Activated naive CD4-positive, alpha-beta T cell treated with anti-CD3 and anti-CD28 coated beads, Interleukin-2, amount 10 ng/mL, durations not matched to agents 7 days and 5 days (primary cell): Measurements from ENCODE around the gene FBXL15.
A peak's percentile ranks its signal among the peaks of the same experiment; 100 is the strongest.

Source experiments
- CTCF ChIA-PET: fragments of 350-600 bp; sonication (Branson Sonifier 250); formaldehyde crosslinking; loops from one replicate; lab custom pipeline; 2021; ENCODE audit warnings: antibody characterized with exemption; lab: Charles Lee
- DNase-seq: peaks from one replicate; pipeline ENCODE4 v3.0.0-alpha.2; 2020
- H3K27ac Mint-ChIP-seq: one replicate; pipeline ENCODE4 v1.8.0; 2021; ENCODE audit warnings: mild to moderate bottlenecking, moderate library complexity, mixed read lengths
- H3K27me3 Mint-ChIP-seq: one replicate; pipeline ENCODE4 v1.8.0; 2021; ENCODE audit warnings: mild to moderate bottlenecking, mixed read lengths
- H3K36me3 Mint-ChIP-seq: one replicate; pipeline ENCODE4 v1.8.0; 2021; ENCODE audit warnings: mixed read lengths
- H3K4me1 Mint-ChIP-seq: one replicate; pipeline ENCODE4 v1.8.0; 2021; ENCODE audit warnings: mixed read lengths
- H3K4me3 Mint-ChIP-seq: one replicate; pipeline ENCODE4 v1.8.0; 2021; ENCODE audit warnings: mild to moderate bottlenecking, moderate library complexity, mixed read lengths
- H3K9me3 Mint-ChIP-seq: one replicate; pipeline ENCODE4 v1.8.0; 2021; ENCODE audit warnings: mixed read lengths

The FBXL15 gene

GRCh38 chr10:102421757-102422512 is 1.3 kb downstream of the FBXL15 start:
- H3K4me1 Mint-ChIP-seq = peaks cover 42% of the 10 kb centered on the region
- peaks cover 40% of the 10 kb centered on the region for H3K27me3 Mint-ChIP-seq
- peak overlapping the region; percentile 96 for H3K27ac Mint-ChIP-seq
- CTCF ChIA-PET = interaction anchor here (1.0 to 5.0 kb wide), 16 partner anchors 8 to 262 kb away, joined by 3 to 35 read pairs (median 5); partner anchors contain the start of genes C10orf95, CUEDC2 and SUFU
- H3K9me3 Mint-ChIP-seq = no peaks in the 10 kb centered on the region
- peaks cover 17% of the 10 kb centered on the region for H3K36me3 Mint-ChIP-seq
- H3K4me3 Mint-ChIP-seq = peak overlapping the region; percentile 96
- peak; percentile 54 for DNase-seq

DNA sequence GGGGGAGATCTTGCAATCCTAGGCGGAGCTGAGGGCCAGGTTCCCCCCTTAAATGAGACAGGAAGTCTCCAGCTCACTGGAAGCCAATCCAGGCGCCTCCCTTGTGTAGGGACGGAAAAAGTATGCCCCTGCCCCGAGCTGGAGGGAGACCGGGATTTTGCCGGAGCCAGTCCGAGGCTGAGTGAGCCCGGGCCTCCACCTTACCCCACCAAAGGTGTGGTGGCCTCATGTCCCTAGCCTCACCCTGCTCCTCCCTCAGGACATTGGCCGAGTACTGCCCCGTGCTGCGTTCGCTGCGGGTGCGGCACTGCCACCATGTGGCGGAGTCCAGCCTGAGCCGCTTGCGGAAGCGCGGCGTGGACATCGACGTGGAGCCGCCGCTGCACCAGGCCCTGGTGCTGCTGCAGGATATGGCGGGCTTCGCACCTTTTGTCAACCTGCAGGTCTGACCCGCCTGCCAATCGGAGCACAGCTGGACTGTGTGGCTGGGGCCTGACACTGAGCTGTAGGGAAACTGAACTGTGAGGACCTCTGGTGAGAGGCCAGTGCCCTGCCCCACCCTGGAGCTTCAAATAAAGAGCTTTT is 2.0 kb downstream of the FBXL15 start:
- CTCF ChIA-PET = interaction anchor here (0.6 to 5.0 kb wide), 22 partner anchors 8 to 263 kb away, joined by 3 to 35 read pairs (median 3); partner anchors contain the start of genes C10orf95, CUEDC2 and SUFU
- H3K27ac Mint-ChIP-seq = peak overlapping the region; percentile 86
- H3K4me1 Mint-ChIP-seq = peaks cover 42% of the 10 kb centered on the region

DNA sequence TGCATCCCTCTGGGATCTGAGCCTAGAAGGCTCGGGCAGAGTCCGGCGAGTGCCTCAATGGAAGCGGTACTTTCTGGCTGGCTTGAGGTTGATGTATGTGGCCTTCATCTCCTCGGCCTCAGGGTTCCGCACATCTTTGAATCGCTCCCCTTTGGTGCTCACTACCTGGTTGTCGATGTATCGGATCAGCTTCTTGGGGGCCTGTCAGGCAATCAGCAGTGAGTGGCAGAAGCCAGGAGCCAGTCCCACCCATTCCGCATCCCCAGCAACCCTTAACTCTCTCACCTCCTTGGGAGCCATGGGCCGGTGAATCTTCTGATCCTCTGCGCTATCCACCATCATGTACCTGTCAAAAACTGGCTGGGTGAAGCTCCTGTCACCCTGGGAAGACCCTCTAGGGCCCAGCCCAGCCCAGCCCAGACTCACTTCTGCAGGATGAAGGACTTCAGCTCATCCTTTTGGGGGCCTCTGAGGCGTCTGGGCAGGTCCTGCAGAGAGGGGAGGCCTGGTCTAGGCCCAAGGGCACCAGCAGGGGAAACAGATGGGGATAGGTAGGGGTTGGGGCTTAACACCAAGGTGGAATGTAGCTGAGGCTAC is 2.8 kb downstream of the FBXL15 start:
- CTCF ChIA-PET = interaction anchor here (0.6 to 5.0 kb wide), 13 partner anchors 9 to 264 kb away, joined by 3 to 35 read pairs (median 3); partner anchors contain the start of gene CUEDC2

More for the DNA sequence above, 2.0 kb downstream of the FBXL15 start:
- Mint-ChIP-seq H3K4me3 (peak overlapping the region; percentile 96), H3K36me3 (peaks cover 19% of the 10 kb centered on the region), H3K27me3 (peaks cover 33% of the 10 kb centered on the region), H3K9me3 (no peaks in the 10 kb centered on the region)
- DNase-seq = peak; percentile 70

DNA sequence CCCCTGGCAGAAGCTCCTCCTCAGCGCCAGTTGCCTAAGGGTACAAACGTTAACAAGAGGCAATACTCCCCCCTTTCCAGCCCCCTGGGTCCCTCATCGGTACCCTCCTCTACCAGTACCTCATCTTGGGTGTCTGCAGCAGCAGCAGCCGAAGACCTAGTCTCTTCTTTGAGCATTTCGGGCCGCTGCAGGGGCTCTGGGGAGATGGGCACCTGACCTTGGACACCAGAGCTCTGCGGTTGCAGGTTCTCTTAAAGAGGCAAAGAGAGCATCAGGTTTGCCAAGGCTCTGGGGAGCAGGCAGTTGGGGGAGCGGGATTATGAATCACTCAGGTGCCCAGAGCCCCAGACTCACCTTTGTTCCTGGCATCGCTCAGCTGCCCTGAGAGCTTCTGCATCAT is 3.5 kb downstream of the FBXL15 start:
- CTCF ChIA-PET = interaction anchor here (1.2 to 5.0 kb wide), 5 partner anchors 21 to 194 kb away, joined by 3 to 35 read pairs (median 28); no protein-coding TSS in a partner anchor
- peaks cover 18% of the 10 kb centered on the region for H3K27me3 Mint-ChIP-seq
- H3K4me3 Mint-ChIP-seq = no peak overlapping the region
- H3K36me3 Mint-ChIP-seq = peaks cover 19% of the 10 kb centered on the region
- no peak overlapping the region for H3K27ac Mint-ChIP-seq
- DNase-seq = no peak
- H3K4me1 Mint-ChIP-seq = peaks cover 38% of the 10 kb centered on the region
- no peaks in the 10 kb centered on the region for H3K9me3 Mint-ChIP-seq

More for the DNA sequence above, 2.8 kb downstream of the FBXL15 start:
- peaks cover 24% of the 10 kb centered on the region for H3K27me3 Mint-ChIP-seq
- H3K4me3 Mint-ChIP-seq = peak overlapping the region; percentile 96
- H3K27ac Mint-ChIP-seq = no peak overlapping the region
- H3K36me3 Mint-ChIP-seq = peaks cover 19% of the 10 kb centered on the region
- H3K9me3 Mint-ChIP-seq = no peaks in the 10 kb centered on the region
- DNase-seq = no peak
- H3K4me1 Mint-ChIP-seq = peaks cover 42% of the 10 kb centered on the region

GRCh38 chr10:102424916-102425315 is 4.3 kb downstream of the FBXL15 start:
- Mint-ChIP-seq H3K4me1 (peaks cover 31% of the 10 kb centered on the region), H3K4me3 (no peak overlapping the region), H3K9me3 (no peaks in the 10 kb centered on the region), H3K27me3 (peaks cover 10% of the 10 kb centered on the region), H3K36me3 (peaks cover 19% of the 10 kb centered on the region), H3K27ac (no peak overlapping the region)
- DNase-seq = no peak
- CTCF ChIA-PET = interaction anchor here (1.2 to 4.5 kb wide), 4 partner anchors 22 to 194 kb away, joined by 5 to 35 read pairs (median 17); no protein-coding TSS in a partner anchor

GRCh38 chr10:102425444-102425843 is 4.8 kb downstream of the FBXL15 start:
- no peak overlapping the region for H3K27ac Mint-ChIP-seq
- H3K27me3 Mint-ChIP-seq = peaks cover 6% of the 10 kb centered on the region
- no peak for DNase-seq
- no peaks in the 10 kb centered on the region for H3K9me3 Mint-ChIP-seq
- H3K4me1 Mint-ChIP-seq = peaks cover 26% of the 10 kb centered on the region
- peaks cover 20% of the 10 kb centered on the region for H3K36me3 Mint-ChIP-seq
- no peak overlapping the region for H3K4me3 Mint-ChIP-seq
- CTCF ChIA-PET = interaction anchor here (0.9 to 1.3 kb wide), 3 partner anchors 22 to 195 kb away, joined by 3 to 6 read pairs (median 5); no protein-coding TSS in a partner anchor

DNA sequence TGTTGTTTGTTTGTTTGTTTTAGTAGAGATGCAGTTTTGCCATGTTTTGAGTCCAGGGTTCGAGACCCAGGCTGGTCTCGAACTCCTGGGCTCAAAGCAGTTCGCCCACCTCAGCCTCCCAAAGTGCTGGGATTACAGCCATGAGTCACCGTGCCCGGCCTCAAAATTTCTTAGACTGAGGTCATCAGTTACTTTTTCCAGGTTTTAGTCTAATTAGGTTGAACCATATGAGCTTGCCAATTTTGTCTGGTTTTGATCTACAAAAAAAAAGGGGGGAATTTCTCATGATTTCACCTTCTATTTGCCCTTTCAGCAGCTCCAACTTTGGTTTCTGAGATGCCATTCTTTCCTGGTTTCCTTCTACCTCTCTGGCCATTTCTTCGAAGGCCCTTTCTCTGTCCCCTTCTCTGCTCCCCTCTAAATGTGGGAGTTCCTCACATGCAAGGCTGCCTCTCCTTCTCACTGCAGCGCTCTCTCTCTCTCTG is 6.2 kb downstream of the FBXL15 start:
- no peak overlapping the region for H3K27ac Mint-ChIP-seq
- H3K4me3 Mint-ChIP-seq = no peak overlapping the region
- no peak for DNase-seq
- CTCF ChIA-PET = no interaction called here
- H3K27me3 Mint-ChIP-seq = no peaks in the 10 kb centered on the region
- peaks cover 30% of the 10 kb centered on the region for H3K4me1 Mint-ChIP-seq
- H3K36me3 Mint-ChIP-seq = peaks cover 25% of the 10 kb centered on the region
- H3K9me3 Mint-ChIP-seq = no peaks in the 10 kb centered on the region

GRCh38 chr10:102429468-102429867 is 8.8 kb downstream of the FBXL15 start:
- DNase-seq = no peak
- Mint-ChIP-seq H3K27me3 (peaks cover 4% of the 10 kb centered on the region), H3K4me1 (peaks cover 36% of the 10 kb centered on the region), H3K4me3 (no peak overlapping the region), H3K9me3 (no peaks in the 10 kb centered on the region), H3K36me3 (peaks cover 11% of the 10 kb centered on the region), H3K27ac (no peak overlapping the region)
- CTCF ChIA-PET = no interaction called here

DNA sequence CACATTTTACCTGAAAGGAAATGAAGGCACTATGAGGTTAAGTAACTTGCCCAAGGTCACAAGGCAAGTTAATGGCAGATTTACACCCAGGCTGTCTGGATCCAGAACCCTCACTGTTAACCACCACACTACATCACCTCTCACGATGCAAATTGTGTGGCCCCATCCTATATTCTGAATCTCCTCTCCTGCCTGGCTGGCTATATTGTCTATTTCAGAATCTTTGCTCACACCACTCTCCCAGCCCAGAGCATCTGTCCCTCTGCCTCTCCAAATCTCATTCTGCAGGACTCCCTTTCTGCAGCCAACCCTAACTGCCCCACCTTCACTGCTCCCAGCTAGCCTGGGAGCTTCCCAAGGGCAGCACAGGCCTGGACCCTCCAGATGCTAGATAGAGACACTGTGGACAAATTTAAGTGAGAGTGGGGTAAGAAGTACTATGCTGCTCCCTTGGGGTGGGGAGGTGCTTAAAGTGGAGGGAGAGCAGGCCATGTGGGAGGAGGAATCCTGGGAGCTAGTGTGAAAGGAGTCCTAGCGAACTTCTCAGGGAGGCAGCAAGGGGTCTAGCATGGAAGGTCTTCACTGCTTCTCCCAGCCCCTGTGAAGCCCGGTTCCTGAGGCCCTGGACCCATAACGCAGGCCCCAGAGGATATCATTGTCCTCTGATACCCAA is 11.0 kb downstream of the FBXL15 start:
- Mint-ChIP-seq H3K4me1 (peaks cover 50% of the 10 kb centered on the region), H3K4me3 (peak overlapping the region; percentile 92), H3K36me3 (peaks cover 13% of the 10 kb centered on the region), H3K27me3 (peaks cover 4% of the 10 kb centered on the region), H3K27ac (peak overlapping the region; percentile 93), H3K9me3 (no peaks in the 10 kb centered on the region)
- CTCF ChIA-PET = interaction anchor here (0.9 to 2.3 kb wide), 6 partner anchors 9 to 47 kb away, joined by 3 to 20 read pairs (median 5); partner anchors contain the start of genes C10orf95 and NFKB2
- no peak for DNase-seq

- CTCF ChIA-PET = interaction anchor here (0.9 to 2.3 kb wide), 7 partner anchors 10 to 202 kb away, joined by 3 to 20 read pairs (median 4); partner anchors contain the start of genes C10orf95 and NFKB2
- peak within 1 kb of the TSS; percentile 92 for H3K4me3 Mint-ChIP-seq
- peaks cover 56% of the 10 kb centered on the region for H3K4me1 Mint-ChIP-seq
Observed at GRCh38 chr10:102432162-102432950, 11.7 kb downstream of the FBXL15 start, which contains the start of gene CUEDC2. TSS of gene CUEDC2 (minus strand) at chr10:102432574. CDS start at chr10:102425188, 7,386 bp downstream.

GRCh38 chr10:102433619-102434046 is 13.0 kb downstream of the FBXL15 start:
- H3K9me3 Mint-ChIP-seq = no peaks in the 10 kb centered on the region
- peak overlapping the region; percentile 93 for H3K27ac Mint-ChIP-seq
- H3K4me1 Mint-ChIP-seq = peaks cover 69% of the 10 kb centered on the region
- peaks cover 28% of the 10 kb centered on the region for H3K36me3 Mint-ChIP-seq
- peak overlapping the region; percentile 92 for H3K4me3 Mint-ChIP-seq
- peaks cover 4% of the 10 kb centered on the region for H3K27me3 Mint-ChIP-seq
- DNase-seq = no peak
- CTCF ChIA-PET = interaction anchor here (0.6 to 2.3 kb wide), 5 partner anchors 18 to 203 kb away, joined by 3 to 8 read pairs (median 3); partner anchors contain the start of gene C10orf95

More at GRCh38 chr10:102432162-102432950, 11.7 kb downstream of the FBXL15 start, which contains the start of gene CUEDC2:
- no peaks in the 10 kb centered on the region for H3K9me3 Mint-ChIP-seq
- H3K27me3 Mint-ChIP-seq = peaks cover 4% of the 10 kb centered on the region
- H3K36me3 Mint-ChIP-seq = peaks cover 16% of the 10 kb centered on the region
- peak; percentile 98 for DNase-seq
- peak within 1 kb of the TSS; percentile 93 for H3K27ac Mint-ChIP-seq

GRCh38 chr10:102434394-102435132 is 13.9 kb downstream of the FBXL15 start:
- H3K36me3 Mint-ChIP-seq = peaks cover 28% of the 10 kb centered on the region
- no peaks in the 10 kb centered on the region for H3K9me3 Mint-ChIP-seq
- CTCF ChIA-PET = interaction anchor here (0.7 to 2.9 kb wide), 6 partner anchors 12 to 203 kb away, joined by 3 to 10 read pairs (median 5); no protein-coding TSS in a partner anchor
- H3K4me1 Mint-ChIP-seq = peaks cover 69% of the 10 kb centered on the region
- H3K27ac Mint-ChIP-seq = peak overlapping the region; percentile 93
- peaks cover 4% of the 10 kb centered on the region for H3K27me3 Mint-ChIP-seq
- peak overlapping the region; percentile 79 for H3K4me3 Mint-ChIP-seq
- no peak for DNase-seq
